SW480 (cell line): ENCODE data around the gene S100A4.
A peak's percentile ranks its signal among the peaks of the same experiment; 100 is the strongest.
"Not testable (repeated sequence)": the region's sequence is repeated elsewhere in the genome, so short reads cannot be mapped to it uniquely, and the experiment has no call there.

Experiments
- DNase-seq: peaks from one replicate; pipeline ENCODE4 v3.0.0-alpha.2; 2016; ENCODE audit warnings: low spot score

Gene S100A4

DNA sequence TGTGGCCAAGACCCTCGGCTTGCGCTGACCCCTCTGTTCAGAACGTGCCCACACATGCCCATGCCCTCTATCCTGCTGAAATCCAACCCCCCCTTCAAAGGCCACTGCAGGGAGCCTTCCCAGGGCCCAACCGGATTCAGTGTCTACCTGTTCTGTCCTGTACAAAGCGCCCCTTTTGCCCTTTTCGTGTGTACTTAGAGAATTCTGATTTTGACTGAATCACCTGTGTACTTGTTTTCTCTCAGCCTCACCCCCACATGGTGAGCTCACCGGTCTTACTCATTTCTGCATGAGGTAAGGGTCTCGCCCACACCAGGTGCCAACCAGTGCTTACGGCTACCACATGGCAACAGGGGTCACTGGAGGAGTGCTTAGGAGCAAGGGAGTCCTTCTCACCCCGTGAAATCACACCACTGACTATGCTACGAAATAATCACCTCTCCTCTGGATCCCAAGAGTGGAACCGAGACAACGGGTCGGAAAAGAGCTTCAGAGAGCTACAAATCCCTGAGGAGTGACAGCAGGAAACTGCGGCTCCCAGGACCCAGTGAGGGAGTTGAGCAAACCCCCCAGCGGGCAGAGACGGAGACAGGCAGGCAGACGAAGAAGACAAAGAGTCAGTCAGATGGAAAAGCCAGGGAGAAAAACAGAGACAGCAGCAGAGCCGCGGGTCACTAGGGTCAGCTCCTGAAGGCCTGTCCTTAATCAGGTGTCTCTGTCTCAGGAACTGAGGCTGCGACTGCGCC is 22.2 kb upstream of the S100A4 start:
- peak; percentile 94 for DNase-seq

DNA sequence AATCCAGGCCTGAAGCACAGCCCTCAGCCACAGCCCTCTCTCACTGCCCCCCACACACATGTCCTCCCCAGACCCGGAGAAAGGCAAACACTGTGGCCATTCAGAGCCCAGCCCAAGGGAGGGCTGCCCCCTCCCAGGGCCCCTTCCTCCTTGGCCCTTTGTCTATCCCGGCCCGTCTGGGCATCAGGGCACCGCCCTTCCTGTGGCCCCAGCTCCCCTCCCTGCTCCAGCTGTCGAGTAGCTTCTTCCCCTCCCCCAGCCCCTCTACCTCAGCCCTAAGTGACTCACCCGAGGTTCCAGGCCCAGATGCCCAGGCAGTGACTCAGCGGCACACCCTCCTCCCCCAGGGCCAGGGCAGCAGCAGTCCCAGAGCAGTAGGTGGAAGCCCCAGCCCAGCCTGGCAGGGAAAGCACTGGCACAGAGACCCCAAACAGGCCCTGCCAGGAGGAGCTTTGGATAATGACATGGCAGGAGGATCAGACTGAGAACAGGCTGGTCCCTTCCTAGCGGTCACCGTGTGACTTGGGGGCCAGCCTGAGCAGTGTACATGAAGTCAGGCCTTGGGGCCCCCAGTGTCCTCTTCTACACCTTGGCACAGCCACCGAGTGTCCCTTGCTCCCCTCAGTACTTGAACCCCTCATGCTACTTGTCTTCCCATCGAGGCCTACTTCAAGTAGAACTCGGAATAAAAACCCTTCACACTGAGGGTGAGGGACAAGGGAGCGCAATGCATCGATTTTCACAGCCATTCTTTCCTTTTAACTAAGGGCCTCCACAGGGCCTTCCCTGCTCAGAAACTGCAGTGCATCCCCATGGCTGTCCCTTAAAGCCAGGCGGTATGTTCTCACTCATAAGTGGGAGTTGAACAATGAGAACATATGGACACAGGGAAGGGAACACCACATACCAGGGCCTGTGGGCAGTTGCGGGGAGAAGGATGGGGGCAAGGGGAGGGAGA is 21.1 kb upstream of the S100A4 start:
- DNase-seq = peak; percentile 99

DNA sequence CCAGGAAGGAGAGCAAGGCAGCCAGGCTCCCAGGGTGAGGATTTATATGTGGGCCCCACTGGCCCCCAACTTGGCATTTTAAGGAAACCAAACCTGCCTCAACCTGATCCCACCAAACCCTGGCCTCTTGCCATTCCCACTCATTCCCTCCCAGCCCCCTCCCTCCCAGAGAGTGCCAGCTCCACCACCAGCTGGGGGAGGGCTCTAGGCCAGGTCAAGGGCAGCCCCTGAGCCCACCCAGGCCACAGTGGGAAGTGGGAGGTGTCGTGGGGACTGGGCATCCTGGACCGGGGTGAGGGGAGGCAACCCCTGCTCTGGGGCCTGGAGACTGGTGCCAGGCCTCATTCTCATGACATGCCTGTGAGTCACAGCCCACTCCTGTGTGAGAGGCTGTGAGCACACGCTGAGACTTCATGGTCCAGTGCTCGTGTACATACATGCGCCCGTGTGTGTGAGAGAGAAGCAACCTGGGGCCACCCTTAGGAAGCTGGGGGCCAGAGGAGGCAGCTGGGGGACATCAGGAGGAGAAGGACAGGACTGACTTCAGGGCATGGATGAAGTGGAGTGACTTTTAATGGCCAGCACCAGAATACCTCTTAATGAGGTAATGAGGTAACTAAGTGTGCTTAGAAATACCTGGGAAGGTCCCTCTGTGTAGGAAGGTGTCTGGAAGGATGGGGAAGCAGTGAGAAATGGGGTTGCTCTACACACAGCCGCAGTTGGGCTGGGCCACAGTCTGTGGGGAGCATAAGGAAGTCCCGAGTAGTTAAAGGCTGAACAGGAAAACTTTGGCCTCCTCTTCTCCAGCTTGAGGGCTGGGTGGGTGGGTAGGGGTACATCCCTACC is 20.1 kb upstream of the S100A4 start, which contains the start of gene S100A2:
Gene S100A2, minus strand, starts transcription at position 316 of the 846 bp plus-strand sequence. CDS start 1,967 bp downstream, outside the sequence.
- peak; percentile 93 for DNase-seq

DNA sequence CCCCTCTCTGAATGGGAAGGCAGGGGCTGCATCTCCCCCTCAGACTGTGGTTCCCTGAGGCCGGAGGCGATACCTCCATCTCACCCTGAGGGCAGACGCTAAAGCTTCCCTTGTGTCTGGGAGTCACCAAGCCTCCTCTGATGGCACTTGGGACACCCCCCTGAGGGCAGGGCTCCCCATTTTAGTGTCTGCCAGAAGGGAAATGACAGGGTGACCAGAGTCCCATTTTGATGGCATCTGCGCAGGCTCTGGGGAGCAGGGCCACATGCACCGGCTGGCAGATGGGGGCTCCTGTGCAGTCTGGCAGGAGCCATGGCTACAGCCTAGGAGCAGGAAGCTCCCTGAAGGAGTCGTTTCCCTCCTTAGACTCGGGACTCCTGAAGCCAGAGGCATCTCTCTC is 18.4 kb upstream of the S100A4 start:
- DNase-seq = no peak

DNA sequence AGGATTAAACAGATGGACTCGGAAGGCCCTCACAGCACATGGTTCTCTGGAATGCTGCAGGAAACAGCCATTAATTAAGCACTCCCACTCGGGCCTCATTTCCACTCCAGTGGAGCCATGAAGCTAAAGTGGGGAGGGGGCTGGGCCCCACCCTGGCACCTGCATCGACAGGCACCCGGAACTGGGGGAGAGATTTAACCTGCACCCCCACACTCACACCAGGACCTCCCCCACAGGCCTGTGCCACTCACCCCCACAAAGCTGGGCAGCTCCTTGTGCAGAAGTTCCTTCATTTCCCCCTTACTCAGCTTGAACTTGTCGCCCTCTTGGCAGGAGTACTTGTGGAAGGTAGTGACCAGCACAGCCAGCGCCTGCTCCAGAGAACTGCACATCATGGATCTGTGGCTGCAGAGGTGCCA is 17.9 kb upstream of the S100A4 start:
- no peak for DNase-seq

DNA sequence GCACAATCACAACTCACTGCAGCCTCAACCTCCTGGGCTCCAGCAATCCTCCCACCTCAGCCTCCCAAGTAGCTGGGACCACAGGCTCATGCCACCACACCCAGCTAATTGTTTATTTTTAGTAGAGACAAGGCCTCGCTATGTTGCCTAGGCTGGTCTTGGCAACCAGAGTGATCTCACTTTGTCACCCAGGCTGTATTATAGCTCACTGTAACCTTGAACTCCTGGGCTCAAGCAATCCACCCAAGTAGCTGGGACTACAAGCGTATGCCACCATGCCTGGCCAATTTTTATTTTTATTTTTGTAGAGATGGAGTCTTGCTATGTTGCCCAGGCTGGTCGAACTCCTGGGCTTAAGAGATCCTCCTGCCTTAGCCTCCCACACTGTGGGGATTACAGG is 16.4 kb upstream of the S100A4 start:
- not testable (repeated sequence) for DNase-seq

DNA sequence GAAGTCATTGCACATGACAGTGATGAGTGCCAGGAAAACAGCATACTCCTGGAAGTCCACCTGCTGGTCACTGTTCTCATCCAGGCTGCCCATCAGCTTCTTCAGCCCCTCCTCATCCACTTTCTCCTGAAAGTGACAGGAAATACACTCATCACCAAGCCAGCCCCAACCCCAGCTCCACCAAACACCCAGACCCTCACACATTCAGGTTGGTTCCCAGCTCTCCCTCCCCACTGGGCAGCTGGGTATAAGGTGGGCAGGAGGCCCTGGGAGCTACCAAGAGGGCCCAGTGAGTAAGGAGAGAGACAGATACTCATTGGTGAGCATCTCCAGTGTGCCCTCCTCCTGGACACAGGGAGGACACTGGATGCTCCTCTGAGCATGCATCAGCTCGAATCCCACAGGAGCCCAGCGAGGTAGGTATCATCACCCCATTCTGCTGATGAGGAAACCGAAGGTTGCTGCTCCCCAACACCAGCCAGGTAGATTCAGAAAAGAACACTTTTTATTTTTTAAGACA is 15.9 kb upstream of the S100A4 start:
- no peak for DNase-seq

DNA sequence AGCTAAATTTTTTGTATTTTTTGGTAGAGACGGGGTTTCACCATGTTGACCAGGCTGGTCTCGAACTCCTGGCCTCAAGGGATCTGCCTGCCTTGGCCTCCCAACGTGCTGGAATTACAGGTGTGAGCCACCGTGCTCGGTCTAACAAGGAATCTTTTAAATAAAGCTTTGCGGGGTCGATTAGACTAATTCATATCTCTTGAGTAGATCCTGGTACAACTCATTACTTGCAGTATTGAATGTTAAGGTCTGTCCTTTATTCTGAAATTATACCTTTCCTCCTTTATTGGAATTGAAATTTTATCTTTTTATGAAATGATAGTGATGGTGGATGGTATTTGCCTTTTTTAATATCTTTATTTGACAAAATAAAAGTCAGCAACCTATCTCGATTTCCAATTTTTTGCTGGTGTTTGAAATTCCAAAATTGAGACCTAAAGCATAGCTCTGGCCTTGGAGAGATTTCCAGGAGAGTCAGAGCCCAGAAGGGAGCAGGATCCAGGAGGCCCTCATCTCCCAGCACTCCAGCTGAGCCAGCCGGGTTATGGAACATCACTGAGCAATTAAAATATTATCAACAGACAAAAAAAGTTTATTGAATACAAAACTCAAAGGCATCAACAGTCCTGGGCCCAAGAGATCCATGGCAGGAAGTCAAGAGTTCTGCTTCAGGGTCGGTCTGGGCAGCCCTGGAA is 15.3 kb upstream of the S100A4 start:
- DNase-seq = no peak

DNA sequence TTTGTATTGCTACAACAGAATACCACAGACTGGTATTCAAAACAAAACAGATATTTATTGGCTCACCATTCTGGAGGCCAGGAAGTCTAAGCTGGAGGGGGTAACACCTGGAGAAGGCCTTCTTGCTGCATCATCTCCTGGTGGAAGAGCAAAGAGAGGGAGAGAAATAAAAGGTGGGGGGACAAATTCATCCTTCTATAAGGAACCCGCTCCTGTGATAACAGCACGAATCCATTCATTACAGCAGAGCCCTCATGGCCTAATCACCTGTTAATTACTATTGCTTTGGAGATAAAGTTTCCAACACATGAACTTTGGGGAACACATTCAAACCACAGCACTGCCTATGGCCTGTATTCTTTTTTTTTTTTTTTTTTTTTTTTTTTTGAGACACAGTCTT is 14.6 kb upstream of the S100A4 start:
- DNase-seq = no peak

DNA sequence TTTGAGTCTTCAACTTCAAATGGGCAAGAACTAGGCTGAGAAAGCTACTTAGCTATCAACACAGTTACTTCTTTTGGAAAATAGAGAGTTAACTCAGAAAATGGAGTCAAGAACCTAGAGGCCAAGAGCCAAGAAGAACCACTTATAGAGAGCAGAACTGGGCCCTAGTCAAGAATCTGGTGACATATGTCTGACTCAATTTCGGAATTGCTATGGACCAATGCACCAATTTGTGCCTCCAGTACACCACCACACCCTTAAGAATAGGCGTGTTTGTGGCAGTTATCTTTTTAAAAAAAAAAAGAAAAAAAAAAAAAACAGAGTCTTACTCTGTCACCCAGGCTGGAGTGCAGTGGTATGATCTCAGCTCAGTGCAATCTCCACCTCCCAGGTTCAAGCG is 12.3 kb upstream of the S100A4 start:
- no peak for DNase-seq

DNA sequence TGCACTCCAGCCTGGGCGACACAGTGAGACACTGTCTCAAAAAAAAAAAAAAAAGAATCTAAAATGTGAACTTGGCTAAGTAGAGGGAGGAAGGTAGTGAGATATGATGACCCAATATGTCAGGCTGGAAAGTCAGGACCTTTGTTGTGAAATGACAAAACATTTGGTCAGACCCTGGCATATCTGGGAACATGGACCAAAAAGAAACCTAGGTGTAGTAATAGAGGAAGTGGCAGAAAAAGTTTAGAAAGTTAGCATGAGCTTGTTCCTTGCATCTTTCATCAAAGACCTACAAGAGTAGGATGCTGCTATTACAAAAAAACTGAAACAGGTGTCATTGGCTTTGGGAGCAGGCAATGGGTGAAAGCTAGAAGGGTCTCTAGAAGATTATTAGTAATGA is 10.7 kb upstream of the S100A4 start:
- DNase-seq = no peak

DNA sequence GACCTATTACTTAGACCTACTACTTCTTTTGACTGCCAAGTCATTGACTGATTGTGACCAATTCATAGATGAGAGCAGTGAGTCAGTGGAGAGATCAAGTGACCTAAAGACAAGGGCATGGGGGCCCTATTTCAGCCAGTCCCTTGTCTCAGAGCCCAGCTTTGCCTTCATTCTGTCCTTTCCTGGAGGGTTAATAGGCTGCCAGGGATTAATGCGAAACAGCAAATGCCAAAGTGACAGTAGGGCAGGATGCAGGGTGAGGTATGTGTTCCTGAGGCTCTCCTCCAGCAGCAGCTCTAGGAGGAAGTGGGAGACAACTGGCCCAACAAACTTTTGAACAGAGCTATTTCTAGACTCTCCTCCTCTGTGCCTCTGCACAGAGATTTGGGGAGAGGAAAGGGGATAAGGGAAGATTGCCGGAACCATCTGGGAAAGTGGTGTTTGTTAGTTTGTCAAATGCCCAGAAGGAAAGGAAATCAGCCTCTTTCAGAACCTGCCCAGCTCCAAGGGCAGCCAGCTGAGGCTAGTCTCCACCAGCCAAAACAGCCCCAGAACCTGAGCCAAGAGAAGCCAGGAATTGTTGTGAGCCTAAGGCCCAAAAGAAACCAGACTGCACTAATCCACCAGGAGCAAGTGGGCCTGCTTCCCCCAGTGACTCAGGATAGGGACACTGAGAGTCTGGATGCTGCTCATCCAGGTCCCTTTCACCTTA is 8.4 kb upstream of the S100A4 start:
- no peak for DNase-seq

DNA sequence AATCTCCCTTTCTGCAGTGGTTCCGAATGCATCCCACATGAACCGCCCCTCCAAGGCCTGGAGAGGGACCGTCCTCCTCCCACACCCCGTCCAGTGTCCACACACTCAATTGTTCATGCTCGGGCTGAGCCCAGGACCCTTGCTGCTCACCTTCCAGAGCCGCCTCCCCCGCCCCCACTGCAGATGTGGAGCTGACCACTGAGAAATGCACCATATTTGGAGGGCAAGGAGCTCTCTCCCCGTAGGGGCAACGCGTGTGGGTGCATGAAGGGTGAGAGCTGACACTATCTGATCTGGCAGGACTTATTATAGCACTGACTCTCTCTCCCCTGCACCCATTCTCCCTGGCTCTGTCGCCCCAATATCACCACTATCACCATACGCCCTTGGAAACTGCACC is 7.5 kb upstream of the S100A4 start:
- no peak for DNase-seq

DNA sequence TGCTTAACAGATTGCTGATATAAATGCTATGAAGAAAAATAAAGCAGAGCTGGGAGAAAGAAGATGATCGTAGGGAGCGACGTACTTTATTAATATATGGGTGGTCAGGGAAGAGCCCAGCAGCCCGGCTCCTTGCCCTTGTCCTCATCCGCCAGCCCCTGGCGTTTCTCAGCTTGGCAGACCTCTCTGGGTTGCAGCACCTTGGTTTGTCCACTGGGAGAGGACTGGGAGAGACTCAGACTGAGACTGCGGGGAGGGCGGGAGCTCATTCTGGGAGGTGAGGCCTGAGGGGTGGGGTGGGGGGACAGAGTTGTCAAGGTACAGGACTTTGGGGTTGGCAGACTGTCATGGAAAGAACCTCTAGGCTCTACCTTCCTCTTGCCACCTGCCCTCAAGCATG is 6.7 kb upstream of the S100A4 start:
- DNase-seq = no peak

DNA sequence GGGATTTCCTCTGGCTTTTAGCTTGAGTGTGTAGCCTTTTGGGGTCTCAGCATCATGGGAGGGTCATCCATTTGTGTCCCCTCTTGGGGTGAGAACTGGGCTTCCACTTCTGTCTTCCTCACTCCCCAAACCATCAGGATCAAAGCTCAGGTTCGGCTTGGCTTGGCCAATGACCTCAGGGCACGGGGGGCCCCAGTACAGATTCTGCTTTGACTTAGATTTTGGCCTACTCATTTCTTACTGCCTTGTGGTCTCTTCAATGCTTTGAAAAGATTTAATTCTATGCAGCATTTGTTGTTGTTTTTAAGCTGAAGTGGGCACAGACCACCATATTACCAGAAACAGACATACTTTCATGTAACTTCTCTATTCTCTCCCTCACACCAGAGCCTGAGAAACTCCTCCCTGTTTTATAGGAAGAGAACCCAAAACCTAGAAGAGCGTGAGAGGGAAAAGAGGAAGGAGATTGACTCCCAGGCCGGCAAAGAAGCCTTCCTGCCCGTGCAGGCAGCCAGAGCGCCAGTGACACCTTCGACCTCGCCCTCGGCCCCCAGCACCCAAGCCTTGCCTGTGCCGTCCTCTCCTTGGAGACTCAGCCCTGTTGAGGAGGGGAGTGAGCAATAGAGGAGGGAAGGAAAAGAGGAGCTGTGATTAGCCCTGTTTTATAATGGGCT is 5.4 kb upstream of the S100A4 start:
- DNase-seq = no peak

DNA sequence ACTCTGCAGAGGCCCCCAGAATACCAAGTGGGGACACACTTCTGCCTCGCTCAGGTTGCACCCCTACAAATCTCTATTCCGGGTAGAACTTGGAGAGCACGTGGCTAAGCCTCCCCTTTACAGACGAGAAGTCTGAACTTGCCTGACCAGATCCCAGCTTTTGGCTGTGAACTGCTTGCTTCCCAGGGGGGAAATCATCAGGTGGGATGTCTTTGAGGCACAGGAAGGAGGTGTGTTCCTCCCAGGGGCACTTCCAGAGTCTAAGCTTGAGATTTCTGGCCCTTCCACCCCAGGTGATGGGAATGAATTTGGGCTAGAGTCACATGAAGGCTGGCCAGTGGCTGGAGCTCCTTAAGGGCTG is 4.8 kb upstream of the S100A4 start:
- DNase-seq = no peak

DNA sequence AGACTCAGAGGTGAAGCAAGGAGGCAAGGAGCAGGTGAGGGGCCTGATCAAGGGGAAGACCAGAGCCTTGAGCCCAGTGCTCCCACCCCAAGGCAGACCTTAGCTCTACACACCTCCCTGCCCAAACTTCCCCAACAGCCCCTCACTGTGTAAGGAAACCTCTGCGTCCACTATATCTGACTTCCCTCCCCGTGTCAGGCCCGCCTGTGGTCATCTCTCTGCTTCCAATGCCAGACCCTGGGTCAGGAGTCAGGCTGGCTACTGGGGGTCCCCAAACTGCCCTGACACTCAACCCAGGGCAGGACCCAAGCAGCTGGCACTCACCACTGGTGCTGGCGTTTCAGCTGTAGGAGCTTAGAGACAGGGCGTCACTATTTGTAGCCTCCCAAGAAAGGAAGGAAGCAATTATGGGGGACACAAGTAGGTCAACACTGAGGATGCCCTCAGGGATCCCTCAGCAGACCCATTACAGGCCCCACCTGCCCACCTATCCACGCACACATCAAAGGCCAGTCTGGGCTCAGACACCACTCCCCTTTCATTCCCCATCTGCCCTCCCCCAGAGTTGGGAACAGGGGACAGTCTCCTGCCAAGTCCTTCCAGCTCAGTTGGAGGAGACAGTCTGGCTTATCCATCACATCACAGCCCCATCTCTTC is 4.3 kb upstream of the S100A4 start:
- DNase-seq = peak; percentile 60

DNA sequence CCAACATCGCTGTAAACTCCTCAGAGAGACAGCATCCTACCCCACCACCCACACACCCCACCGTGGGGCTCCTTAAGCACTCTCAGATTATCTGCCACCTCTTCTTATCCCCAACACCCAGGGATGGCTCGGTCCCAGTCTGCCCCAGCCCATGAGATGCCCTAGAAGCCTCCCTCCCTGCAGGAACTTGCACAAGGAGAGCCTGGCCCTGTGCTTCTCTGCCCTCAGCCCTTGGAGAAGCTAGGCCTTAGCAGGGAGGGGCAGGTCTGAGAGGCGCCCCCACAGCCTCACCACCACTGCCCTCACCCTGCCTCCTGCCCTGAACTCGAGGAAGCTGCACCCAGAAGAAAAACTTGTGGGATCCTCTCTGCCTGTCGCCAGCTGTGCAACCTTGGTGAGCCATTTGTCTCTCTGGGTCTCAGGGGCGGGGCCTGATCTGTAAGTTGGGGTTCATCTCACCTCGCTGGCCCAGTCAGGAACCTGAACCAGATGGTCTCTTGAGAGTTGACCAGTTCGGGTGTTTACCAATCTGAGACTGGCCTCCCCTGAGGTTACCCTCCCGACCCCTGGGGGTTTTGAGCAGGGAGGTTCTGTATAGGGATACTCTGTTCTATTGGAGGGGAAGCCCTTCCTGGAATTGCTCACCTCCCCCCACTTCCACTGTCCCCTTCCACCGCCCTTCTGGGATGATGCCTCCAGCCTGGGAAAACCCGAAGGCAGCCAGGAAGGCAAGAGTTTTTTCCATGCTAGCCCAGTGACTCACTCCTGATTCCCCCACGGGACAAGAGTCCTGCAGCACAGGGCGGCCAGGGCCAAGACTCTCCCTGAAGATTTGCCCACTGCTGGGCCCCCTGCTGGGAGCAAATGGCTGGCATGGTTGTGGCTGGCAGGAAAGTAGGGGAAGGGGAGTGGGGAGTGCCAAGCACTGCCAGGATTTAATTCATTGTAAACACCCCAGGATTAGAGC is 3.4 kb upstream of the S100A4 start, which contains the start of gene S100A3:
Gene S100A3, minus strand, starts transcription at position 537 of the 967 bp plus-strand sequence. CDS start 773 bp downstream, outside the sequence.
- DNase-seq = peak; percentile 60
